H9 (cell line): ENCODE measurements around the gene SUPT3H. TPM values are rescaled to one million over a fixed set of nuclear protein-coding genes. Genes with fewer than 3 reads are reported as not detected.

Experiments used
- DNase-seq: peaks from one replicate; pipeline ENCODE4 v3.0.0-alpha.2; 2017
- H2AFZ ChIP-seq: one replicate; pipeline ENCODE4 v1.6.1; 2013; ENCODE audit warnings: mild to moderate bottlenecking, low read length, control low read depth, moderate library complexity
- H2AK5ac ChIP-seq: 2 replicates; pipeline ENCODE4 v1.6.1; 2013; ENCODE audit warnings: low read length, control low read depth, mixed read lengths; ENCODE audit not compliant: insufficient read length
- H2BK120ac ChIP-seq: one replicate; pipeline ENCODE4 v1.6.1; 2013; ENCODE audit warnings: low read depth, mild to moderate bottlenecking, low read length, control low read depth, inconsistent platforms; ENCODE audit not compliant: poor library complexity, severe bottlenecking
- H2BK12ac ChIP-seq: 2 replicates; pipeline ENCODE4 v1.6.1; 2013; ENCODE audit warnings: low read length, control low read depth, mixed read lengths, low read depth; ENCODE audit not compliant: insufficient read length
- H2BK15ac ChIP-seq: 2 replicates; pipeline ENCODE4 v1.6.1; 2013; ENCODE audit warnings: low read depth, low read length, control low read depth
- H2BK20ac ChIP-seq: one replicate; pipeline ENCODE4 v1.6.1; 2013; ENCODE audit warnings: low read depth, mild to moderate bottlenecking, low read length, control low read depth, inconsistent platforms; ENCODE audit not compliant: poor library complexity, severe bottlenecking
- H2BK5ac ChIP-seq: 2 replicates; pipeline ENCODE4 v1.6.1; 2013; ENCODE audit warnings: low read length, control low read depth, mixed read lengths; ENCODE audit not compliant: insufficient read length
- H3K14ac ChIP-seq: 2 replicates; pipeline ENCODE4 v1.6.1; 2013; ENCODE audit warnings: low read length, control low read depth; ENCODE audit not compliant: insufficient read depth
- H3K18ac ChIP-seq: 2 replicates; pipeline ENCODE4 v1.6.1; 2013; ENCODE audit warnings: low read depth, mild to moderate bottlenecking, mixed read lengths, low read length, control low read depth; ENCODE audit not compliant: insufficient read length
- H3K23ac ChIP-seq: 2 replicates; pipeline ENCODE4 v1.6.1; 2013; ENCODE audit warnings: low read length, control low read depth, mixed read lengths, low read depth; ENCODE audit not compliant: insufficient read length
- H3K23me2 ChIP-seq: 2 replicates; pipeline ENCODE4 v1.6.1; 2013; ENCODE audit warnings: low read depth, mild to moderate bottlenecking, mixed read lengths, low read length, control low read depth; ENCODE audit not compliant: insufficient read length, poor library complexity, severe bottlenecking
- H3K27ac ChIP-seq: 2 replicates; pipeline ENCODE4 v1.5.1; 2013; ENCODE audit warnings: low read length, control low read depth, mixed read lengths, low read depth; ENCODE audit not compliant: insufficient read length
- H3K27me3 ChIP-seq: 2 replicates; pipeline ENCODE4 v1.6.1; 2013; ENCODE audit warnings: low read length, control low read depth, inconsistent platforms; ENCODE audit not compliant: insufficient read depth
- H3K4ac ChIP-seq: 2 replicates; pipeline ENCODE4 v1.6.1; 2013; ENCODE audit warnings: low read depth, mild to moderate bottlenecking, control low read depth, inconsistent platforms, low read length, moderate library complexity
- H3K4me1 ChIP-seq: 2 replicates; pipeline ENCODE4 v1.6.1; 2013; ENCODE audit warnings: low read length, control low read depth, inconsistent platforms; ENCODE audit not compliant: insufficient read depth
- H3K4me2 ChIP-seq: 2 replicates; pipeline ENCODE4 v1.6.1; 2013; ENCODE audit warnings: low read length, control low read depth, mixed read lengths; ENCODE audit not compliant: insufficient read length, insufficient read depth
- H3K56ac ChIP-seq: 2 replicates; pipeline ENCODE4 v1.6.1; 2013; ENCODE audit warnings: low read depth, mild to moderate bottlenecking, mixed read lengths, low read length, control low read depth; ENCODE audit not compliant: insufficient read length
- H3K79me1 ChIP-seq: 2 replicates; pipeline ENCODE4 v1.6.1; 2013; ENCODE audit warnings: low read depth, mild to moderate bottlenecking, moderate library complexity, low read length, control low read depth, inconsistent platforms; ENCODE audit not compliant: insufficient read depth, poor library complexity, severe bottlenecking
- H3K79me2 ChIP-seq: 2 replicates; pipeline ENCODE4 v1.6.1; 2013; ENCODE audit warnings: low read length, control low read depth, inconsistent platforms; ENCODE audit not compliant: insufficient read depth
- H3K9ac ChIP-seq: 2 replicates; pipeline ENCODE4 v1.6.1; 2013; ENCODE audit warnings: low read length, control low read depth, mixed read lengths; ENCODE audit not compliant: insufficient read length; ENCODE audit errors: extremely low read depth
- H3K9me3 ChIP-seq: one replicate; pipeline ENCODE4 v1.6.1; 2013; ENCODE audit warnings: low read depth, low read length, inconsistent platforms; ENCODE audit not compliant: control insufficient read depth
- H3T11ph ChIP-seq: one replicate; pipeline ENCODE4 v1.6.1; 2013; ENCODE audit warnings: mild to moderate bottlenecking, low read length, control low read depth, inconsistent platforms
- H4K20me1 ChIP-seq: one replicate; pipeline ENCODE4 v1.6.1; 2013; ENCODE audit not compliant: control insufficient read depth, insufficient read length, insufficient read depth
- H4K5ac ChIP-seq: 2 replicates; pipeline ENCODE4 v1.6.1; 2013; ENCODE audit warnings: low read depth, mild to moderate bottlenecking, mixed read lengths, low read length, control low read depth; ENCODE audit not compliant: insufficient read length
- H4K8ac ChIP-seq: replicated peaks from 2 replicates; pipeline ENCODE4 v1.6.1; 2013; ENCODE audit warnings: low read length, control low read depth, mixed read lengths, low read depth; ENCODE audit not compliant: insufficient read length
- H4K91ac ChIP-seq: 2 replicates; pipeline ENCODE4 v1.6.1; 2013; ENCODE audit warnings: low read depth, mild to moderate bottlenecking, moderate library complexity, mixed read lengths, low read length, control low read depth; ENCODE audit not compliant: insufficient read length
- H3K27ac Mint-ChIP-seq, 3 experiments: 2 replicates in 2 of 3; 3 replicates in 1 of 3; pipeline ENCODE4 v1.8.0; 2020 to 2021; ENCODE audit warnings: mixed read lengths in 3 of 3, mild to moderate bottlenecking in 1 of 3, moderate library complexity in 1 of 3
- H3K27me3 Mint-ChIP-seq: 2 replicates; pipeline ENCODE4 v1.8.0; 2021; ENCODE audit warnings: low read depth, mild to moderate bottlenecking, moderate library complexity, mixed read lengths
- H3K36me3 Mint-ChIP-seq, 3 experiments: 2 replicates in 2 of 3; 3 replicates in 1 of 3; pipeline ENCODE4 v1.8.0; 2020 to 2021; ENCODE audit warnings: low read depth in 3 of 3, mixed read lengths in 3 of 3; ENCODE audit not compliant: insufficient read depth in 1 of 3
- H3K4me1 Mint-ChIP-seq, 2 experiments: 2 replicates each; pipeline ENCODE4 v1.8.0; 2020; ENCODE audit warnings: mixed read lengths in 2 of 2
- H3K4me3 Mint-ChIP-seq, 2 experiments: 2 replicates in 1 of 2; 3 replicates in 1 of 2; pipeline ENCODE4 v1.8.0; 2020 to 2021; ENCODE audit warnings: mild to moderate bottlenecking in 2 of 2, mixed read lengths in 2 of 2, moderate library complexity in 1 of 2
- H3K9me3 Mint-ChIP-seq, 2 experiments: 2 replicates in 1 of 2; 3 replicates in 1 of 2; pipeline ENCODE4 v1.8.0; 2020; ENCODE audit warnings: mild to moderate bottlenecking in 2 of 2, mixed read lengths in 2 of 2, moderate library complexity in 1 of 2
- CTCF ChIP-seq: fragments of 200-600 bp; sonication (generic); conservative IDR thresholded peaks from 3 replicates; pipeline ENCODE4 v1.8.0; 2021; ENCODE audit warnings: antibody characterized with exemption, mild to moderate bottlenecking
- whole genome bisulfite sequencing: extraction: QIAGEN DNeasy Blood & Tissue Kit; methylation state at CpG from one replicate; pipeline ENCODE4 v1.1.7; 2013; ENCODE audit warnings: missing lambda C conversion rate, low lambda C conversion rate, mixed read lengths; ENCODE audit not compliant: insufficient read length; ENCODE audit errors: extremely low coverage; 5-methylcytosine and 5-hydroxymethylcytosine counted together
- total RNA-seq: library from RNA; stranded (reverse); gene quantifications from 2 replicates; pipeline ENCODE4 v1.2.1, GENCODE V29; 2021

Gene SUPT3H
- total RNA-seq, 1 experiment from 2014 or later = 22.5 TPM

- Histone ChIP-seq H2AK5ac (no peak overlapping the region), H3K9me3 (no peaks in the 10 kb centered on the region), H3K56ac (no peak overlapping the region), H2AFZ (no peak overlapping the region), H3K79me2 (no peaks in the 10 kb centered on the region), H3K4me2 (no peak overlapping the region), H3K23ac (no peak overlapping the region), H4K91ac (no peak overlapping the region), H3K18ac (no peak overlapping the region), H3K23me2 (no peaks in the 10 kb centered on the region), H3K27ac (no peak overlapping the region), H3K27me3 (no peaks in the 10 kb centered on the region), H3K79me1 (no peaks in the 10 kb centered on the region), H2BK120ac (no peak overlapping the region), H2BK12ac (no peak overlapping the region), H2BK20ac (no peak overlapping the region), H4K20me1 (no peaks in the 10 kb centered on the region), H3K9ac (no peak overlapping the region), H2BK5ac (no peak overlapping the region), H3K4ac (no peak overlapping the region), H3K4me1 (no peaks in the 10 kb centered on the region), H3K14ac (no peak overlapping the region), H4K5ac (no peak overlapping the region), H2BK15ac (no peak overlapping the region), H3T11ph (no peak overlapping the region), H4K8ac (no peak overlapping the region)
- no CpG with 5 or more reads among the region's 3 CpGs for WGBS
- Mint-ChIP-seq H3K27me3 (no peaks in the 10 kb centered on the region), H3K9me3 (no peaks in the 10 kb centered on the region), H3K27ac (peak overlapping the region in 1 of 3 experiments; percentile 53; a peak in 1 of 7 replicates), H3K4me1 (peaks cover 0 to 4% of the 10 kb centered on the region in 2 experiments; a peak in 1 of 4 replicates), H3K36me3 (no peaks in the 10 kb centered on the region), H3K4me3 (no peak overlapping the region)
- no peak for DNase-seq
- TF ChIP-seq CTCF = no peak
Measured at GRCh38 chr6:45154679-45155078, 223.1 kb downstream of the SUPT3H start.
